Measurements from ENCODE around the gene KSR2. TPM values are rescaled to one million over a fixed set of nuclear protein-coding genes. Genes with fewer than 3 reads are reported as not detected.

Gene KSR2
- total and polyA plus RNA-seq, 2 of the 4 experiments (the other 2 are of a cell fraction): not detected

DNA sequence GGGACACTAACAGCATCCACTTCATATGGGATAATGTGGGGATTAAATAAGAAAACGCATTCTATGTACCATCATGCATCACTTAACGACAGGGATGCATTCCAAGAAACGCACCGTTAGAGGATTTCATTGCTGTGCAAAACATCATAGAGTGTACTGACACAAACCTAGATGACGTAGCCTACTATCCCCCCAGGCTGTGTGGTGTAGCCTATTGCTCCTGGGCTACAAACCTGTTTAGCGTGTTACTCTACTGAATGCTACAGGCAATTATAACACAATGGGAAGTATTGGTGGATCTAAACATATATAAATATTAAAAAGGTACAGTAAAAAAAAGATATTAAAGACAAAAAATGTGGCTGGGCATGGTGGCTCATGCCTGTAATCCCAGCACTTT is 230.6 kb downstream of the KSR2 start:
- TF ChIP-seq, protein P1, sequence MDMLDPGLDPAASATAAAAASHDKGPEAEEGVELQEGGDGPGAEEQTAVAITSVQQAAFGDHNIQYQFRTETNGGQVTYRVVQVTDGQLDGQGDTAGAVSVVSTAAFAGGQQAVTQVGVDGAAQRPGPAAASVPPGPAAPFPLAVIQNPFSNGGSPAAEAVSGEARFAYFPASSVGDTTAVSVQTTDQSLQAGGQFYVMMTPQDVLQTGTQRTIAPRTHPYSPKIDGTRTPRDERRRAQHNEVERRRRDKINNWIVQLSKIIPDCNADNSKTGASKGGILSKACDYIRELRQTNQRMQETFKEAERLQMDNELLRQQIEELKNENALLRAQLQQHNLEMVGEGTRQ (IDR thresholded peaks at IDR 0.05; ENCODE audit: low read depth, low read length): no peak
- no peak for TF ChIP-seq RFX5 (IDR thresholded peaks at IDR 0.05; ENCODE audit: low read depth, low read length)
- no peak for TF ChIP-seq SMC3 (IDR thresholded peaks at IDR 0.05; ENCODE audit: low read depth, low read length)
- TF ChIP-seq POLR2A (IDR thresholded peaks at IDR 0.05; ENCODE audit: low read depth, low read length): no peak
- TF ChIP-seq MAZ (IDR thresholded peaks at IDR 0.05; ENCODE audit: borderline replicate concordance, low read depth, low read length): no peak
- no peak for TF ChIP-seq FOS (IDR thresholded peaks at IDR 0.05; ENCODE audit: low read depth, low read length)
- no peak for TF ChIP-seq BHLHE40 (IDR thresholded peaks at IDR 0.05; ENCODE audit: low read depth, low read length)
- TF ChIP-seq ELK1 (IDR thresholded peaks at IDR 0.05; ENCODE audit: borderline replicate concordance, low read depth, low read length): no peak
- no peak for TF ChIP-seq CHD1 (IDR thresholded peaks at IDR 0.05; ENCODE audit: low read depth, low read length)
- TF ChIP-seq, protein P2, sequence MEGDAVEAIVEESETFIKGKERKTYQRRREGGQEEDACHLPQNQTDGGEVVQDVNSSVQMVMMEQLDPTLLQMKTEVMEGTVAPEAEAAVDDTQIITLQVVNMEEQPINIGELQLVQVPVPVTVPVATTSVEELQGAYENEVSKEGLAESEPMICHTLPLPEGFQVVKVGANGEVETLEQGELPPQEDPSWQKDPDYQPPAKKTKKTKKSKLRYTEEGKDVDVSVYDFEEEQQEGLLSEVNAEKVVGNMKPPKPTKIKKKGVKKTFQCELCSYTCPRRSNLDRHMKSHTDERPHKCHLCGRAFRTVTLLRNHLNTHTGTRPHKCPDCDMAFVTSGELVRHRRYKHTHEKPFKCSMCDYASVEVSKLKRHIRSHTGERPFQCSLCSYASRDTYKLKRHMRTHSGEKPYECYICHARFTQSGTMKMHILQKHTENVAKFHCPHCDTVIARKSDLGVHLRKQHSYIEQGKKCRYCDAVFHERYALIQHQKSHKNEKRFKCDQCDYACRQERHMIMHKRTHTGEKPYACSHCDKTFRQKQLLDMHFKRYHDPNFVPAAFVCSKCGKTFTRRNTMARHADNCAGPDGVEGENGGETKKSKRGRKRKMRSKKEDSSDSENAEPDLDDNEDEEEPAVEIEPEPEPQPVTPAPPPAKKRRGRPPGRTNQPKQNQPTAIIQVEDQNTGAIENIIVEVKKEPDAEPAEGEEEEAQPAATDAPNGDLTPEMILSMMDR (conservative IDR thresholded peaks at IDR 0.05; ENCODE audit: low read depth, low read length): no peak
- BruUV-seq (replicated peaks): no TSS peak
- in situ Hi-C loops (cut with MboI; ENCODE audit: low sequenced_read_pairs): no loop called here

More for the DNA sequence above, 230.6 kb downstream of the KSR2 start:
- WGBS, 2 experiments (ENCODE audit: extremely low coverage in 2 of 2, insufficient read length in 1 of 2): no CpG with 5 or more reads among the region's 6 CpGs
- Histone ChIP-seq H4K20me1 (ENCODE audit: insufficient read depth, low read length) (no peaks in the 10 kb centered on the region), H3K27ac (ENCODE audit: insufficient read depth, low read length) (no peak overlapping the region), H3K9me3 (ENCODE audit: control insufficient read depth, insufficient read depth, low read length) (peaks cover 16% of the 10 kb centered on the region; the same call in 1 of the 2 replicates), H3K4me3 (ENCODE audit: insufficient read depth, low read depth, low read length) (no peak overlapping the region), H2BK20ac (ENCODE audit: low read depth, low read length) (no peak overlapping the region), H3K23ac (ENCODE audit: low read depth, low read length) (no peak overlapping the region), H4K8ac (ENCODE audit: low read depth in 2 of 2, low read length in 2 of 2) (no peak overlapping the region), H3K18ac (ENCODE audit: low read depth, low read length) (no peak overlapping the region), H2BK120ac (ENCODE audit: low read depth, low read length) (no peak overlapping the region), H3K27me3 (ENCODE audit: control insufficient read depth, insufficient read depth, low read length) (no peaks in the 10 kb centered on the region), H3K79me1 (ENCODE audit: low read depth in 1 of 2, low read length in 2 of 2) (no peaks in the 10 kb centered on the region), H3K36me3 (ENCODE audit: control insufficient read depth, insufficient read depth, low read length) (no peaks in the 10 kb centered on the region), H3K4ac (ENCODE audit: low read depth, low read length) (no peak overlapping the region), H3K9ac (ENCODE audit: low read depth, low read length) (no peak overlapping the region), H2BK5ac (ENCODE audit: low read depth, low read length, poor library complexity, severe bottlenecking) (no peak overlapping the region), H3K9me1 (ENCODE audit: insufficient read depth, low read length) (no peaks in the 10 kb centered on the region), H3K4me1 (ENCODE audit: control insufficient read depth, insufficient read depth, low read length) (no peaks in the 10 kb centered on the region), H2BK15ac (ENCODE audit: low read depth, low read length) (no peak overlapping the region), H4K5ac (ENCODE audit: low read depth, low read length) (no peak overlapping the region), H4K91ac (ENCODE audit: insufficient read depth, low read depth, low read length) (no peak overlapping the region), H3K56ac (ENCODE audit: extremely low read depth, insufficient read depth, low read length) (no peak overlapping the region), H3K14ac (replicated peaks; ENCODE audit: low read depth, low read length) (no peak overlapping the region), H3K4me2 (ENCODE audit: low read depth, low read length) (no peak overlapping the region), H2AFZ (replicated peaks; ENCODE audit: low read length, poor library complexity) (no peak overlapping the region), H2AK9ac (replicated peaks; ENCODE audit: low read depth, low read length, poor library complexity) (no peak overlapping the region), H2AK5ac (ENCODE audit: low read depth, low read length) (no peak overlapping the region)
- intact Hi-C loops (cut with micrococcal nuclease): no loop called here
- ChIA-PET CTCF (no interaction called here), POLR2A (ENCODE audit: unreplicated experiment) (no interaction called here)
- ATAC-seq (ENCODE audit: low read depth): no peak
- dilution Hi-C loops (cut with HindIII; ENCODE audit: low sequenced_read_pairs, unreplicated experiment): no loop called here
- no peak for DNase-seq

Measured in IMR-90 (cell line).